Measurements from ENCODE around the gene STK4. TPM values are rescaled to one million over a fixed set of nuclear protein-coding genes. Genes with fewer than 3 reads are reported as not detected.

The STK4 gene
- polyA plus RNA-seq, 1 donor from 2014 or later: 14.0 TPM

DNA sequence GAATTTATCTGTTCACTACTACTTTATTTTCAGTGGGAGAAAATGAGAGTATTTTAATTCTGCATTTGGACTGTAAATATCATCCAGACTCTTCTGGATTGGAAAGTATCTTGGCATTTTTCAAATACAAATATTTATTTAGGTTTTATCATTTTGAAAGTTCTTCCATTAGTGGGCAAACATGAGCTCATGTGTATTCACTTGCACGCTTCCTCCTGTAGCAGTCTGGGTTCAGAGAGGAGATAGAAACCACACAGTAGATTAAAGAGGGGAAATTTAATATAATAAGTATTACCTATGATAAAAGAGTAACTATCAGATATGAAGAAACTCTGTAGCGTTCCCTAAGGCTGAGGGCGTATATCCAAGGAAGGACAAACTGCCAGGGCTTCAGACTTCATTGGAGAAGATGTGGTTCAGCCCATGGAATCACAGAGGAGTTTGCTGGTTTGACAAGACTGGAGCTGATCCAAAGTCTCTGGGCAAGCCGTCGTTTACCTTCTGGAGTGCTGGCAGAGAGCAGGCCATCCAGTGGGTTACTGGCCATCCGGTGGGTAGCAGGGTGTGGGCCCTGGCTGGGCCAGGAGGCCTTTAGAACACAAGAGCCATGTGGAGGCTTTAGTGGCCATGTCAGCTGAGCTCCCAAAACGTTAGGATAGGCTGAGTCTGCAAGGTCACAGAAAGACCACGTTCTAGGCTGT is 90.3 kb downstream of the STK4 start:
- Histone ChIP-seq H3K36me3 (ENCODE audit: insufficient read depth, low read length) (no peaks in the 10 kb centered on the region), H4K20me1 (ENCODE audit: insufficient read depth) (no peaks in the 10 kb centered on the region), H2AFZ (ENCODE audit: low read depth, low read length) (no peak overlapping the region), H3K9ac (ENCODE audit: low read length) (no peak overlapping the region), H3K27ac (ENCODE audit: low read length) (no peak overlapping the region), H3K4me2 (ENCODE audit: low read length) (no peak overlapping the region), H3K79me2 (replicated peaks; ENCODE audit: insufficient read depth, low read length) (no peaks in the 10 kb centered on the region), H3K9me2 (ENCODE audit: insufficient read depth, low read length) (no peaks in the 10 kb centered on the region), H3K27me3 (ENCODE audit: insufficient read depth, low read depth, low read length) (no peaks in the 10 kb centered on the region), H3K4me3 (ENCODE audit: low read length) (no peak overlapping the region), H3F3A (ENCODE audit: insufficient read depth, low read length, poor library complexity, severe bottlenecking) (no peaks in the 10 kb centered on the region), H3K9me3 (ENCODE audit: low read length) (no peaks in the 10 kb centered on the region)
- TF ChIP-seq, protein P1, sequence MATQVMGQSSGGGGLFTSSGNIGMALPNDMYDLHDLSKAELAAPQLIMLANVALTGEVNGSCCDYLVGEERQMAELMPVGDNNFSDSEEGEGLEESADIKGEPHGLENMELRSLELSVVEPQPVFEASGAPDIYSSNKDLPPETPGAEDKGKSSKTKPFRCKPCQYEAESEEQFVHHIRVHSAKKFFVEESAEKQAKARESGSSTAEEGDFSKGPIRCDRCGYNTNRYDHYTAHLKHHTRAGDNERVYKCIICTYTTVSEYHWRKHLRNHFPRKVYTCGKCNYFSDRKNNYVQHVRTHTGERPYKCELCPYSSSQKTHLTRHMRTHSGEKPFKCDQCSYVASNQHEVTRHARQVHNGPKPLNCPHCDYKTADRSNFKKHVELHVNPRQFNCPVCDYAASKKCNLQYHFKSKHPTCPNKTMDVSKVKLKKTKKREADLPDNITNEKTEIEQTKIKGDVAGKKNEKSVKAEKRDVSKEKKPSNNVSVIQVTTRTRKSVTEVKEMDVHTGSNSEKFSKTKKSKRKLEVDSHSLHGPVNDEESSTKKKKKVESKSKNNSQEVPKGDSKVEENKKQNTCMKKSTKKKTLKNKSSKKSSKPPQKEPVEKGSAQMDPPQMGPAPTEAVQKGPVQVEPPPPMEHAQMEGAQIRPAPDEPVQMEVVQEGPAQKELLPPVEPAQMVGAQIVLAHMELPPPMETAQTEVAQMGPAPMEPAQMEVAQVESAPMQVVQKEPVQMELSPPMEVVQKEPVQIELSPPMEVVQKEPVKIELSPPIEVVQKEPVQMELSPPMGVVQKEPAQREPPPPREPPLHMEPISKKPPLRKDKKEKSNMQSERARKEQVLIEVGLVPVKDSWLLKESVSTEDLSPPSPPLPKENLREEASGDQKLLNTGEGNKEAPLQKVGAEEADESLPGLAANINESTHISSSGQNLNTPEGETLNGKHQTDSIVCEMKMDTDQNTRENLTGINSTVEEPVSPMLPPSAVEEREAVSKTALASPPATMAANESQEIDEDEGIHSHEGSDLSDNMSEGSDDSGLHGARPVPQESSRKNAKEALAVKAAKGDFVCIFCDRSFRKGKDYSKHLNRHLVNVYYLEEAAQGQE (IDR thresholded peaks at IDR 0.05; ENCODE audit: borderline replicate concordance): no peak
- TF ChIP-seq MXI1 (conservative IDR thresholded peaks at IDR 0.05; ENCODE audit: poor library complexity, severe bottlenecking) (no peak), EP300 (conservative IDR thresholded peaks at IDR 0.05; ENCODE audit: poor library complexity, severe bottlenecking) (no peak), RAD21 (conservative IDR thresholded peaks at IDR 0.05) (no peak), SMC3 (conservative IDR thresholded peaks at IDR 0.05; ENCODE audit: poor library complexity) (no peak), EZH2 (IDR thresholded peaks at IDR 0.05; ENCODE audit: borderline replicate concordance, insufficient read depth, low read length, poor library complexity, severe bottlenecking) (no peak), TAF1 (IDR thresholded peaks at IDR 0.05; ENCODE audit: low read depth) (no peak), POLR2AphosphoS5 (IDR thresholded peaks at IDR 0.05) (no peak)
- TF ChIP-seq, protein P2, sequence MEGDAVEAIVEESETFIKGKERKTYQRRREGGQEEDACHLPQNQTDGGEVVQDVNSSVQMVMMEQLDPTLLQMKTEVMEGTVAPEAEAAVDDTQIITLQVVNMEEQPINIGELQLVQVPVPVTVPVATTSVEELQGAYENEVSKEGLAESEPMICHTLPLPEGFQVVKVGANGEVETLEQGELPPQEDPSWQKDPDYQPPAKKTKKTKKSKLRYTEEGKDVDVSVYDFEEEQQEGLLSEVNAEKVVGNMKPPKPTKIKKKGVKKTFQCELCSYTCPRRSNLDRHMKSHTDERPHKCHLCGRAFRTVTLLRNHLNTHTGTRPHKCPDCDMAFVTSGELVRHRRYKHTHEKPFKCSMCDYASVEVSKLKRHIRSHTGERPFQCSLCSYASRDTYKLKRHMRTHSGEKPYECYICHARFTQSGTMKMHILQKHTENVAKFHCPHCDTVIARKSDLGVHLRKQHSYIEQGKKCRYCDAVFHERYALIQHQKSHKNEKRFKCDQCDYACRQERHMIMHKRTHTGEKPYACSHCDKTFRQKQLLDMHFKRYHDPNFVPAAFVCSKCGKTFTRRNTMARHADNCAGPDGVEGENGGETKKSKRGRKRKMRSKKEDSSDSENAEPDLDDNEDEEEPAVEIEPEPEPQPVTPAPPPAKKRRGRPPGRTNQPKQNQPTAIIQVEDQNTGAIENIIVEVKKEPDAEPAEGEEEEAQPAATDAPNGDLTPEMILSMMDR (IDR thresholded peaks at IDR 0.05; ENCODE audit: poor library complexity, severe bottlenecking): no peak

DNA sequence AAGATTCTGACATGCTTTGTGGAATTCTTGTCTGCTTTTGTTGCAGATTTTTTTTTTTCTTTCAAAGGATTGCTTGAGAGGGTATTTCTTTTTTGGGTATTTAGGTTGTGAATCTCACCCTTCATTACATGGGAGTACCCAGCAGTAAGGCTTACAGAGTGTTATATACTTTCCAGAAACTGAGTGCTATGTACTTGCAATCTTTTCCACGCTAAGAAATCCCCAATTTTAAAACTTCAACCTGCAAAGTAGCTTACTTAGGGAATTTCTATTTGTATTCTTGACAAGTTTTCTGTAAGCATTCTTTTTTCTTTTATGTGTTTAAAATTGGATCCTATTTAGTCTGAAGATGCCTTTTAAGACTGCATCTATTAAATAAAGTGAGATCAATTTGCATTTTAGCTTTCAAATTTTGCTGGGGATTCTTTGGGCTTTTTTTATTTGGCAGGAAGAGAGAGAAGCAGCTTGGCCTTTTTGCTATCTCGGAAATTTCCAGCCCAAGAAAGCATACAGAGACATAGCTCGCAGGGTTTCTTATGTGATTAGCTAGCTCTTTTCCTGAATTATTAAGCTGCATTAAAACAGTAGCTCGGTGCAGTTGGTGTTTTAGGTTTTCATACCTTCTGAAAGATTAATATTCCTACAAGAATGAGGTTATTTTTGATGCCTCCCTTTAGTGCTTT is 92.0 kb downstream of the STK4 start:
- Histone ChIP-seq H2AFZ (ENCODE audit: low read depth, low read length) (no peak overlapping the region), H3K27me3 (ENCODE audit: insufficient read depth, low read depth, low read length) (no peaks in the 10 kb centered on the region), H3K9me3 (ENCODE audit: low read length) (no peaks in the 10 kb centered on the region), H3K9ac (ENCODE audit: low read length) (no peak overlapping the region), H3K36me3 (ENCODE audit: insufficient read depth, low read length) (no peaks in the 10 kb centered on the region), H3K4me3 (ENCODE audit: low read length) (no peak overlapping the region), H3K79me2 (replicated peaks; ENCODE audit: insufficient read depth, low read length) (no peaks in the 10 kb centered on the region), H3K27ac (ENCODE audit: low read length) (no peak overlapping the region), H3K4me2 (ENCODE audit: low read length) (no peak overlapping the region), H3K9me2 (ENCODE audit: insufficient read depth, low read length) (no peaks in the 10 kb centered on the region), H3F3A (ENCODE audit: insufficient read depth, low read length, poor library complexity, severe bottlenecking) (no peaks in the 10 kb centered on the region), H4K20me1 (ENCODE audit: insufficient read depth) (no peaks in the 10 kb centered on the region)
- TF ChIP-seq EP300 (conservative IDR thresholded peaks at IDR 0.05; ENCODE audit: poor library complexity, severe bottlenecking) (no peak), MXI1 (conservative IDR thresholded peaks at IDR 0.05; ENCODE audit: poor library complexity, severe bottlenecking) (no peak), SMC3 (conservative IDR thresholded peaks at IDR 0.05; ENCODE audit: poor library complexity) (no peak), TAF1 (IDR thresholded peaks at IDR 0.05; ENCODE audit: low read depth) (no peak), RAD21 (conservative IDR thresholded peaks at IDR 0.05) (no peak), POLR2AphosphoS5 (IDR thresholded peaks at IDR 0.05) (no peak), EZH2 (IDR thresholded peaks at IDR 0.05; ENCODE audit: borderline replicate concordance, insufficient read depth, low read length, poor library complexity, severe bottlenecking) (no peak)
- TF ChIP-seq, protein P2 (IDR thresholded peaks at IDR 0.05; ENCODE audit: poor library complexity, severe bottlenecking): no peak
- TF ChIP-seq, protein P1 (IDR thresholded peaks at IDR 0.05; ENCODE audit: borderline replicate concordance): no peak
